H1 (cell line): Measurements from ENCODE around the gene NLRP1. TPM values are rescaled to one million over a fixed set of nuclear protein-coding genes. Genes with fewer than 3 reads are reported as not detected.

Source experiments
- CTCF ChIA-PET: fragments of 300-600 bp; sonication (Branson Sonifier 250); formaldehyde crosslinking; loops from one replicate; lab custom pipeline; 2021; ENCODE audit not compliant: partially characterized antibody; lab: Charles Lee
- POLR2A ChIA-PET: fragments of 300-600 bp; sonication (Branson Sonifier 250); formaldehyde crosslinking; loops from one replicate; lab custom pipeline; 2021; ENCODE audit warnings: inconsistent platforms; ENCODE audit not compliant: partially characterized antibody; lab: Charles Lee
- DNase-seq, 2 experiments: peaks; one replicate each; pipeline versions ENCODE4 v3.0.0 to v3.0.0-alpha.2; 2010 to 2022; ENCODE audit warnings: low spot score in 2 of 2, low read depth in 1 of 2, mixed read lengths in 1 of 2
- FAIRE-seq: peaks from 2 replicates; lab custom pipeline; 2011; peaks lifted over from hg19 to GRCh38; lab: Jason Lieb, UNC
- H2AFZ ChIP-seq: 2 replicates; pipeline ENCODE4 v1.8.1; 2012; ENCODE audit warnings: low read length, inconsistent platforms
- H2AK5ac ChIP-seq: 2 replicates; pipeline ENCODE4 v1.6.1; 2013; ENCODE audit warnings: low read depth, low read length
- H2BK120ac ChIP-seq: replicated peaks from 2 replicates; pipeline ENCODE3; 2013; ENCODE audit warnings: low read depth, low read length, inconsistent platforms
- H2BK12ac ChIP-seq: 2 replicates; pipeline ENCODE4 v1.6.1; 2013; ENCODE audit warnings: low read depth, low read length
- H2BK15ac ChIP-seq: 2 replicates; pipeline ENCODE4 v1.6.1; 2013; ENCODE audit warnings: low read length
- H2BK20ac ChIP-seq: 2 replicates; pipeline ENCODE4 v1.6.1; 2013; ENCODE audit warnings: low read length
- H2BK5ac ChIP-seq: 2 replicates; pipeline ENCODE4 v1.6.1; 2013; ENCODE audit warnings: low read depth, low read length
- H3K14ac ChIP-seq: 2 replicates; pipeline ENCODE4 v1.6.1; 2013; ENCODE audit warnings: inconsistent platforms; ENCODE audit not compliant: insufficient read length
- H3K18ac ChIP-seq: 2 replicates; pipeline ENCODE4 v1.6.1; 2013; ENCODE audit warnings: low read length; ENCODE audit errors: extremely low read depth
- H3K23ac ChIP-seq: 2 replicates; pipeline ENCODE4 v1.6.1; 2013; ENCODE audit warnings: inconsistent platforms; ENCODE audit not compliant: insufficient read length
- H3K23me2 ChIP-seq: 2 replicates; pipeline ENCODE4 v1.6.1; 2013; ENCODE audit warnings: low read depth, low read length
- H3K27ac ChIP-seq: 2 replicates; pipeline ENCODE4 v1.6.1; 2011; ENCODE audit warnings: low read depth, low read length, inconsistent platforms
- H3K27me3 ChIP-seq, 4 experiments: replicated peaks in 1 of 4; 1 replicate in 1 of 4; 2 replicates in 3 of 4; pipeline versions ENCODE4 v1.6.1 to v1.8.1; 2011 to 2013; ENCODE audit warnings: low read length in 3 of 4, mild to moderate bottlenecking in 3 of 4, inconsistent platforms in 2 of 4, mixed read lengths in 2 of 4, moderate library complexity in 1 of 4; ENCODE audit not compliant: control insufficient read depth in 3 of 4, insufficient read depth in 3 of 4; ENCODE audit errors: extremely low read depth in 1 of 4
- H3K36me3 ChIP-seq, 4 experiments: 2 replicates each; pipeline versions ENCODE4 v1.6.1 to v1.8.1; 2011 to 2013; ENCODE audit warnings: mild to moderate bottlenecking in 4 of 4, low read length in 3 of 4, moderate library complexity in 2 of 4, control low read depth in 1 of 4, inconsistent platforms in 1 of 4; ENCODE audit not compliant: insufficient read depth in 4 of 4, control insufficient read depth in 2 of 4
- H3K4ac ChIP-seq: replicated peaks from 2 replicates; pipeline ENCODE3; 2013; ENCODE audit warnings: low read length, low read depth, mixed read lengths, inconsistent platforms; ENCODE audit not compliant: insufficient read length
- H3K4me1 ChIP-seq, 4 experiments: replicated peaks in 1 of 4; 1 replicate in 1 of 4; 2 replicates in 3 of 4; pipeline versions ENCODE4 v1.6.1 to v1.8.1; 2011 to 2013; ENCODE audit warnings: low read length in 3 of 4, inconsistent platforms in 2 of 4, mixed read lengths in 1 of 4; ENCODE audit not compliant: insufficient read depth in 4 of 4, control insufficient read depth in 3 of 4
- H3K4me2 ChIP-seq, 2 experiments: 2 replicates each; pipeline versions ENCODE4 v1.6.1 to v1.8.1; 2011 to 2013; ENCODE audit warnings: low read depth in 2 of 2, low read length in 2 of 2, control low read depth in 1 of 2, inconsistent platforms in 1 of 2, mild to moderate bottlenecking in 1 of 2; ENCODE audit not compliant: insufficient read depth in 1 of 2
- H3K4me3 ChIP-seq, 4 experiments: fragments of 200-600, 300-600 bp in 1 of 4; sonication (generic), shearing (Covaris generic), sonication (Bioruptor Twin) in 1 of 4; 2 replicates each; pipeline versions ENCODE4 v1.5.1 to v1.8.1; 2011 to 2016; ENCODE audit warnings: low read length in 4 of 4, low read depth in 3 of 4, control low read depth in 2 of 4, inconsistent platforms in 2 of 4, mild to moderate bottlenecking in 2 of 4, mixed read lengths in 1 of 4, moderate library complexity in 1 of 4; ENCODE audit not compliant: insufficient read depth in 2 of 4; ENCODE audit errors: extremely low read depth in 1 of 4
- H3K56ac ChIP-seq: replicated peaks from 2 replicates; pipeline ENCODE3; 2013; ENCODE audit warnings: low read depth, mild to moderate bottlenecking, mixed read lengths, low read length, inconsistent platforms; ENCODE audit not compliant: insufficient read length
- H3K79me1 ChIP-seq: 2 replicates; pipeline ENCODE4 v1.6.1; 2013; ENCODE audit warnings: low read depth, low read length, control low read depth
- H3K79me2 ChIP-seq, 2 experiments: 2 replicates each; pipeline versions ENCODE4 v1.6.1 to v1.8.1; 2012 to 2013; ENCODE audit warnings: low read length in 2 of 2, mild to moderate bottlenecking in 2 of 2, inconsistent platforms in 1 of 2; ENCODE audit not compliant: insufficient read depth in 2 of 2, control insufficient read depth in 1 of 2
- H3K9ac ChIP-seq, 4 experiments: replicated peaks in 1 of 4; 1 replicate in 1 of 4; 2 replicates in 3 of 4; pipeline versions ENCODE4 v1.6.1 to v1.8.1; 2011 to 2013; ENCODE audit warnings: low read depth in 3 of 4, low read length in 3 of 4, control low read depth in 2 of 4, mild to moderate bottlenecking in 2 of 4, moderate library complexity in 2 of 4, inconsistent platforms in 1 of 4; ENCODE audit errors: extremely low read depth in 1 of 4
- H3K9me3 ChIP-seq, 2 experiments: 2 replicates each; pipeline versions ENCODE4 v1.6.1 to v1.8.1; 2012 to 2013; ENCODE audit warnings: mild to moderate bottlenecking in 2 of 2, moderate library complexity in 2 of 2, control low read depth in 1 of 2, inconsistent platforms in 1 of 2, low read depth in 1 of 2, low read length in 1 of 2, mixed read lengths in 1 of 2; ENCODE audit not compliant: insufficient read depth in 2 of 2
- H4K20me1 ChIP-seq, 2 experiments: replicated peaks in 1 of 2; 2 replicates each; pipeline versions ENCODE3 to v1.8.1; 2011 to 2013; ENCODE audit warnings: inconsistent platforms in 2 of 2, low read length in 2 of 2, mild to moderate bottlenecking in 1 of 2; ENCODE audit not compliant: insufficient read depth in 2 of 2, control insufficient read depth in 1 of 2
- H4K5ac ChIP-seq: 2 replicates; pipeline ENCODE4 v1.6.1; 2013; ENCODE audit warnings: low read length, low read depth, mixed read lengths, inconsistent platforms; ENCODE audit not compliant: insufficient read length
- H4K8ac ChIP-seq: 2 replicates; pipeline ENCODE4 v1.8.0; 2013; ENCODE audit warnings: mild to moderate bottlenecking, moderate library complexity, low read length, inconsistent platforms; ENCODE audit not compliant: insufficient read depth; ENCODE audit errors: extremely low read depth
- H4K91ac ChIP-seq: replicated peaks from 2 replicates; pipeline ENCODE3; 2013; ENCODE audit warnings: low read length, mixed read lengths, inconsistent platforms; ENCODE audit not compliant: insufficient read length
- CBX8 ChIP-seq: fragments of 300-800, 300-1000 bp; sonication (generic); IDR thresholded peaks from 2 replicates; pipeline ENCODE4 v1.7.1; 2016; ENCODE audit warnings: low read depth, low read length, borderline replicate concordance
- CEBPB ChIP-seq: IDR thresholded peaks from 2 replicates; pipeline ENCODE4 v1.6.1; 2012; ENCODE audit warnings: low read depth, low read length
- CTBP2 ChIP-seq: IDR thresholded peaks from 2 replicates; pipeline ENCODE4 v1.7.0; 2011; ENCODE audit warnings: borderline replicate concordance, mild to moderate bottlenecking, moderate library complexity, mixed read lengths, low read length; ENCODE audit not compliant: insufficient read depth, insufficient read length
- KDM1A ChIP-seq: fragments of 200-600, 300-600 bp; sonication (generic); IDR thresholded peaks from 2 replicates; pipeline ENCODE4 v1.7.1; 2016; ENCODE audit warnings: mild to moderate bottlenecking, low read length, borderline replicate concordance
- KDM5A ChIP-seq: fragments of 200-600 bp; IDR thresholded peaks from 2 replicates; pipeline ENCODE4 v1.7.1; 2012; ENCODE audit warnings: mild to moderate bottlenecking, low read length, inconsistent platforms, mixed read lengths
- NANOG ChIP-seq: IDR thresholded peaks from 2 replicates; pipeline ENCODE4 v1.6.1; 2011; ENCODE audit warnings: low read length, low read depth, mild to moderate bottlenecking, inconsistent platforms; ENCODE audit not compliant: insufficient read depth, poor library complexity, severe bottlenecking
- RXRA ChIP-seq: IDR thresholded peaks from 2 replicates; pipeline ENCODE4 v1.6.1; 2011; ENCODE audit warnings: low read depth, mild to moderate bottlenecking, low read length, moderate library complexity; ENCODE audit not compliant: insufficient read depth
- SIX5 ChIP-seq: IDR thresholded peaks from 2 replicates; pipeline ENCODE4 v1.6.1; 2011; ENCODE audit warnings: mild to moderate bottlenecking, low read depth, low read length
- TBP ChIP-seq: IDR thresholded peaks from 2 replicates; pipeline ENCODE4 v1.6.1; 2011; ENCODE audit warnings: low read depth, low read length, improper control_type of control experiment
- TCF12 ChIP-seq: IDR thresholded peaks from 2 replicates; pipeline ENCODE4 v1.6.1; 2011; ENCODE audit warnings: low read depth, mild to moderate bottlenecking, low read length
- WGBS, 2 experiments: shearing (Covaris generic) in 1 of 2; methylation state at CpG; one replicate each; pipeline versions ENCODE4 v1.1.6 to v1.1.7; 2013 to 2015; ENCODE audit warnings: low lambda C conversion rate in 2 of 2, mixed read lengths in 2 of 2, inconsistent platforms in 1 of 2, low coverage in 1 of 2, missing lambda C conversion rate in 1 of 2; ENCODE audit not compliant: insufficient replicate concordance in 2 of 2, insufficient coverage in 1 of 2, insufficient read length in 1 of 2; ENCODE audit errors: extremely low coverage in 1 of 2, missing lambda C conversion rate in 1 of 2; 5-methylcytosine and 5-hydroxymethylcytosine counted together
- polyA plus RNA-seq, 7 experiments: library from polyadenylated mRNA; depleted of rRNA in 3 of 7; stranded (reverse) in 5 of 7; unstranded in 2 of 7; fragments of >200 nt in 5 of 7; fragments of 200-250 nt in 2 of 7; gene quantifications; 1 replicate in 5 of 7; 2 replicates in 1 of 7; 4 replicates in 1 of 7; pipeline versions ENCODE4 v1.2.1 to v1.2.3, GENCODE V29; 2011 to 2013; ENCODE audit warnings: missing spikeins in 2 of 7, mixed read lengths in 2 of 7
- total RNA-seq: library from RNA; stranded (reverse); fragmentation: NEBNext Ultra II Directional; extraction: Animal tissue kit (Norgen Biotek cat#: 25700); gene quantifications from 2 replicates; pipeline ENCODE4 v1.2.1, GENCODE V29; 2021
- TF ChIP-seq, protein P1 (sequence below), 3 experiments: IDR thresholded peaks; 1 replicate in 2 of 3; 2 replicates in 1 of 3; pipeline versions ENCODE4 v1.5.1 to v1.6.1; 2011; ENCODE audit warnings: low read length in 3 of 3, mild to moderate bottlenecking in 3 of 3, inconsistent platforms in 2 of 3, low read depth in 1 of 3, moderate library complexity in 1 of 3; ENCODE audit not compliant: insufficient read depth in 1 of 3; ENCODE audit errors: control extremely low read depth in 1 of 3
- TF ChIP-seq, protein P2 (sequence below): IDR thresholded peaks from 2 replicates; pipeline ENCODE4 v1.6.1; 2012; ENCODE audit warnings: inconsistent platforms

The NLRP1 gene
- total and polyA plus RNA-seq, 2 of the 8 experiments (the other 6 are each of a cell fraction or from before 2014, with no cell fraction given): 8.6 to 10.4 TPM

DNA sequence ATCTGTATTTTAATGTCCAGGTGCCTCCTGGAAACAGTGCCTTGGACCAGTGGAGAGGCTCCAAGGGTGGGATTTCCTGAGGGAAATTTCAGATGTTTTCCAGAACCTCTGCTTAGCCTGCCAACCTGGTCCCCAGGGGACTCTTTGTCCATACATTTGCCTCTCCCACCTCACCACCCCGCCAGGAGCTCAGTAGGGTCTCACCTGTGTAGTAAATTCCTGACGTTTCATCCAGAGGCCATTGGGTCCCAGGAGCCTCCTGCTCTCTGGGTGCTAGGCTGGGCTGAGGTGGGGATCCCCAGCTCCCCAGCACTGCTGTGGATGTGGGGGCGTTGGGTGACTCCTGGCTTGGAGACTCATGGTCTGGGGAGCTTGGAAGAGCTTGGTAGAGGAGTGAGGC lies 2.7 kb downstream of the NLRP1 start:
- H3K79me2 ChIP-seq: no peaks in the 10 kb centered on the region
- TF ChIP-seq, protein P1, sequence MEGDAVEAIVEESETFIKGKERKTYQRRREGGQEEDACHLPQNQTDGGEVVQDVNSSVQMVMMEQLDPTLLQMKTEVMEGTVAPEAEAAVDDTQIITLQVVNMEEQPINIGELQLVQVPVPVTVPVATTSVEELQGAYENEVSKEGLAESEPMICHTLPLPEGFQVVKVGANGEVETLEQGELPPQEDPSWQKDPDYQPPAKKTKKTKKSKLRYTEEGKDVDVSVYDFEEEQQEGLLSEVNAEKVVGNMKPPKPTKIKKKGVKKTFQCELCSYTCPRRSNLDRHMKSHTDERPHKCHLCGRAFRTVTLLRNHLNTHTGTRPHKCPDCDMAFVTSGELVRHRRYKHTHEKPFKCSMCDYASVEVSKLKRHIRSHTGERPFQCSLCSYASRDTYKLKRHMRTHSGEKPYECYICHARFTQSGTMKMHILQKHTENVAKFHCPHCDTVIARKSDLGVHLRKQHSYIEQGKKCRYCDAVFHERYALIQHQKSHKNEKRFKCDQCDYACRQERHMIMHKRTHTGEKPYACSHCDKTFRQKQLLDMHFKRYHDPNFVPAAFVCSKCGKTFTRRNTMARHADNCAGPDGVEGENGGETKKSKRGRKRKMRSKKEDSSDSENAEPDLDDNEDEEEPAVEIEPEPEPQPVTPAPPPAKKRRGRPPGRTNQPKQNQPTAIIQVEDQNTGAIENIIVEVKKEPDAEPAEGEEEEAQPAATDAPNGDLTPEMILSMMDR (IDR thresholded peaks at IDR 0.05; ENCODE audit: control extremely low read depth in 1 of 3, insufficient read depth in 1 of 3, low read depth in 1 of 3, low read length in 3 of 3): no peak
- TF ChIP-seq KDM5A: no peak
- TF ChIP-seq RXRA: no peak
- TF ChIP-seq KDM1A: no peak
- no peak for TF ChIP-seq CEBPB
- no peak for TF ChIP-seq CTBP2
- TF ChIP-seq TBP: no peak
- no peak for TF ChIP-seq SIX5
- TF ChIP-seq TCF12: no peak
- no peak for TF ChIP-seq NANOG
- no peak for TF ChIP-seq CBX8
- TF ChIP-seq, protein P2, sequence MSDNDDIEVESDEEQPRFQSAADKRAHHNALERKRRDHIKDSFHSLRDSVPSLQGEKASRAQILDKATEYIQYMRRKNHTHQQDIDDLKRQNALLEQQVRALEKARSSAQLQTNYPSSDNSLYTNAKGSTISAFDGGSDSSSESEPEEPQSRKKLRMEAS: no peak

More for the DNA sequence above, 2.7 kb downstream of the NLRP1 start:
- 84% methylated on average over 3 of the region's 3 CpGs; no CpG with 5 or more reads in 1 of the 2 experiments for WGBS, 2 experiments
- no peaks in the 10 kb centered on the region for H3K36me3 ChIP-seq
- no peak overlapping the region for H2BK20ac ChIP-seq
- no peak overlapping the region for H2BK120ac ChIP-seq
- H3K23me2 ChIP-seq: no peaks in the 10 kb centered on the region
- no peaks in the 10 kb centered on the region for H3K9me3 ChIP-seq
- no peak for FAIRE-seq
- peaks cover 0 to 3% (median 0%) of the 10 kb centered on the region in 4 experiments; a peak in 1 of 7 replicates for H3K4me1 ChIP-seq
- no peak overlapping the region for H3K14ac ChIP-seq
- H4K8ac ChIP-seq: no peak overlapping the region
- H3K4ac ChIP-seq: no peak overlapping the region
- no peak overlapping the region for H2BK5ac ChIP-seq
- H4K91ac ChIP-seq: no peak overlapping the region
- no peak overlapping the region for H4K5ac ChIP-seq
- no peak overlapping the region for H2BK12ac ChIP-seq
- H3K18ac ChIP-seq: no peak overlapping the region
- no peak overlapping the region for H3K4me2 ChIP-seq
- H4K20me1 ChIP-seq: no peaks in the 10 kb centered on the region
- H3K56ac ChIP-seq: no peak overlapping the region
- no peak overlapping the region for H2BK15ac ChIP-seq
- CTCF ChIA-PET: interaction anchor here (0.5 to 2.4 kb wide), 3 partner anchors 10 to 860 kb away, joined by 4 to 14 read pairs (median 4); no protein-coding TSS in a partner anchor
- no peaks in the 10 kb centered on the region for H3K79me1 ChIP-seq
- H3K4me3 ChIP-seq: no peak overlapping the region
- H2AK5ac ChIP-seq: no peak overlapping the region
- H2AFZ ChIP-seq: no peak overlapping the region
- DNase-seq: no peak
- no peak overlapping the region for H3K9ac ChIP-seq
- H3K27ac ChIP-seq: no peak overlapping the region
- no peaks in the 10 kb centered on the region for H3K27me3 ChIP-seq
- no peak overlapping the region for H3K23ac ChIP-seq
- POLR2A ChIA-PET: no interaction called here
